GM21390 (cell line): ENCODE measurements around the gene LIFR.
A peak's percentile ranks its signal among the peaks of the same experiment; 100 is the strongest.
"Not testable (repeated sequence)": the region's sequence is repeated elsewhere in the genome, so short reads cannot be mapped to it uniquely, and the experiment has no call there.

ENCODE experiments used
- ATAC-seq: cut with Tn5 transposase; IDR thresholded peaks from one replicate; pipeline ENCODE4 v1.9.1; 2021; ENCODE audit not compliant: unreplicated experiment

The LIFR gene

DNA sequence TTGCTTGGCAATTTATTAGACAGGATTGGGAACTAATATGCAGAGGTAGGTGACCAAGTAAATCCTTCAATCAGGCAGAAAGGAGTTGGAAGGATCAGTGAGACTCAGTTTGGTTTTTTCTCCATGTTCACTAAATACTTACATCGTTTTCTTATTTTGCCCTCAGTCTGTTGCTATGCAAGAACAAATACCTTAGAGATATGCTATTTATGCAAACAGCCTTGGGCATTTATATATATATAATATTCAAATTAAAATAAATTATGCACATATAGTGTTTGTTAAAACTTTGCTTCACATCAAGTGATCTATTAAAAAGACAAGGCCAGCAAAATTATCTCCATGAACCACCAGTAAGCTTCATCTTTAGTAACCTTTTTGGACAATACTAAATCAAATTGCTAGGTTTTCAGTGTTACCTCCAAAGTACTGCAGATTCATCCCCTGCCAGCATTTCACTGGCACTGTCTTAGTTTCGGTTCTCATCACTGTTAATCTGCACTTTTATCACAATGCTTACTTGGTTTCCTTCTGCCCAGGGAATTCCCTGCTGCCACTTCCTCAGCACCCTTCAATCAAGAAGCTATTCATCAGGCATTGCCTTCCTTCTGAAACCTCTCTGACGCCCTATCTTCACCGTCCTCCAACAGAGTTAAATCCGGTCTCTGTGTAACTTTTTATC, 26.0 kb upstream of the LIFR start:
- ATAC-seq: no peak

DNA sequence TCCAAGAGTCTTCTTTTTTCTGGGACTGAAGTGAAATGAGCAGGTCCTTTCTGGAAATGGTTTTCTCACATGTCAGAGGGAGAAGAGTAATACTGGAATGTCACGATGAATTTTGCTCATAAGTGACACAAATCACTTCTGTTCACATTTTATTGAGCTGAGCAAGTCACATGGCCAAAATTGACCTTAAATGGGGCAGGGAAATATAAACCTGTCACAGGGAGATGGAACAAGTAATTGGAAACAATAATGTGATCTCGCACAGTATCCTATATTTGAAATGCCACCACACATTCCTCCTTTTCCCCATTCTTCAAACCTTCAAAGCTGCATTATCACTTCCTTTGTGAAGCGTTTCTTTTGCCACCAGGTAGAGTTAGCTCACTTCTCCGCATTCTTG, 25.2 kb upstream of the LIFR start:
- no peak for ATAC-seq

DNA sequence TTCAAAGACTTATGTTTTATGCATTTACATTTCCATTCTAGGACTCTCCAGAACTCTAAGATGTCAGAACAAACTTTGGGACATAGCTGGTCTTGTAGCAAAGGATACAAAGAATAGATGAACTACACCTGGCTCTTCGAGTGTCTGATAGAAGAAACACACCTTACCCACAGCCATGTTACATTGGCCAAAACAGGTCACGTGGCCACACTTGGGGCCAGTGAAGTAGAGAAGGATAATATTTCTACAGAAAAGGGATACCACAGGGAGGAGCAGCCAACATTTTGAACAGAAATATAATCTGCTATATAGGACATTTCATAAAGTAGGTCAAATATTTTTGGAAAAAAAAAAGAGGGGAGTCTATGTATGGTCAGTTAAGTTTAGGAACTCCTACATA, 22.7 kb upstream of the LIFR start:
- ATAC-seq: no peak

DNA sequence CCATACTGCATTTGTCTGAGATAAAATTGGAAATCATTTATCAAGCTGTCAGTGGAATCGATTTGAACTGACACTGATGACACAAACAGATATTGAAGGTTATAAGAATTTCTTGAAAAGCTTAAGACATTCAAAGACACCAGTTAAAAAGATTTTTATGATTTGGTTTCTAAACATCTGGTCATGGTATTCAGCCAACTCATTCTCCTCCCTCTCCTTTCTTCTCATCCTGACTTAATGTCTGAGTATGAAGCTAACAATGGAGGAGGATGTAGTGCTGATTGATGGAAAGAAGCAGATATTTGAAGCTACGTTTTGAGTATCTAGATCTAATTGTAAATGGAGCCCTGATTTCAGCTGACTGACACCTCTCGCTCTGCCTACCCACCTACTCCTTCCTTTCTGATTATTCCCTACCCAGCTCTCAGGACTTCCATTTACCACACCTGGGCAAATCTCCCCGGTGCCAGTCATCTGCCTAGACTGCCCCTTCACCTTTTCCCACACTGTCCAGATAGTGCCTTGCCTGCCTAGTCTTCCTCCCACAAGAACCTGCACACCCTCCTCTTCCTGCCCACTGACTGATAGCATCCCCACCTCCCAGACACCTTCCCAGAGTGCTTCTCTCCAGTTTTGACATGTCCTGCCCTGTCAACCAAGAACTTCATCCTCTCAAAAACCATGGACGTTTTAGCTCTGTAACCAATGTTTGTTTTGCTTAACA, 20.7 kb upstream of the LIFR start:
- no peak for ATAC-seq

DNA sequence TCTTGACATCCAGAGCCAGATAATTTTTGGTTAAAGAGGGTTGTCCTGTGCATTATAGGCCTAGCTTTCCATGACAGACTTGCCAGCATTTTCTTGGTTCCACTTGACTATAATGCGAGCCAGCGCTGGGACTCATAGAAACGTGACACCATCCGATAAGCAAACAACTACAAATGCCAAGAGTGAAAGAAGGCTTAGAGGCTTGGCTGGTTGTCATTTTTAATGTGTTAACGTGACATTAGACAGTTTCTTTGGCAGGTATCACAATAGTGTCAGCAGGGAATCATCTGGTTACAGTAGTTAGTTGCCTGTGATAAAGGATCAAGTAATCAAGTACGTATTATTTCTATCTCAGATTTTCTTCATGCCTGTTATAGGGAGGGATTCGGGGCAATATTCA, 20.0 kb upstream of the LIFR start:
- ATAC-seq: no peak

DNA sequence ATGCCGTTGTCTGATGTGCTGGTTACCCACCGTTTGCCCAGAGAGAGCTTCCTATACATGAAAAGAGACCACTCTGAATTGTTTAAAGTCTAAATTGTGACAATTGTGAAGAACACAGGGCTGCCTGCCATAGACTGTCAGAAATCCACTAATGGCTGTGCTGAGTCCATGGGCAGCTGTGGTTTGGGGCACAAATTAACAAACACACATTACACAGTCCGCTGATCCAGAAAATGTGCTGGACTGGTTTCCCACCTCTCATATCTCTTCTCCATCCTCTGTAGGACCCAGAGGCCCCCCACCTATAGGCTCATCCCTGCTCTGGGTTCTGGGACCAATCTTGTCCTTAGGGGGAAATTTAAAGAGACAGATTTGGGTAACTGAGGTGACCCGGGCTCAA, 19.0 kb upstream of the LIFR start:
- ATAC-seq: no peak

DNA sequence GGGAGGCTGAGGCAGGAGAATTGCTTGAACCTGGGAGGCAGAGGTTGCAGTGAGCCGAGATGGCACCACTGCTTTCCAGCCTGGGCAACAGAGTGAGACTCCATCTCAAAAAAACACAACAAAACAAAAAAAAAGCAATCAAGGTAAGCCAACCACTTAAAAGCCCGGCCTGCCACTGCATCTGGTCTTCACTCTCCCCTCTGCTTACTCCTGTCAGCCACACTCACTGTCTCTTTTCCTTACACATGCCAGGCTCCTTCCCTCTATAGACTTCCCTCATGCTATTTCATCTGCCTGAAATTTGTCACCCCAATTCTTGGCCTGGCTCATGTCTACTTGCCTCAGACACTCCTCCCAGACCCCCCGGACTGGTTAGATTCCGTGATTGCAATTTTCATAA, 17.6 kb upstream of the LIFR start:
- no peak for ATAC-seq

DNA sequence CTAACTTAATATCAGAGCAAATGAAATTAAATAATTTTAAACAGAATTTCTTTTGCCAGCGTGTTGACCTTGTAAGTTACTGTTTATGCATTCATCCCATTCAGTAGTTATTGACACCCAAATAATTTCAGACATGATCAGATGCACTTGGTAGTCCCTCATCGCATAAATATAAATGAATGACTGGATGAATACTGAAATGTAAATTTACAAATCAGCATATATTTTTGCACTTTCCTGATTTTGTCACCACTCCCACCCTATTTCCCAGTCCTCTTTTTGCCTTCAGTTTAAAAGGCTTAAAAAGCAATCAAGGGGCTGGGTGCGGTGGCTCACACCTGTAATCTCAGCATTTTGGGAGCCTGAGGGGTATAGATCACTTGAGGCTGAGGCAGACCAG, 17.1 kb upstream of the LIFR start:
- ATAC-seq: no peak

DNA sequence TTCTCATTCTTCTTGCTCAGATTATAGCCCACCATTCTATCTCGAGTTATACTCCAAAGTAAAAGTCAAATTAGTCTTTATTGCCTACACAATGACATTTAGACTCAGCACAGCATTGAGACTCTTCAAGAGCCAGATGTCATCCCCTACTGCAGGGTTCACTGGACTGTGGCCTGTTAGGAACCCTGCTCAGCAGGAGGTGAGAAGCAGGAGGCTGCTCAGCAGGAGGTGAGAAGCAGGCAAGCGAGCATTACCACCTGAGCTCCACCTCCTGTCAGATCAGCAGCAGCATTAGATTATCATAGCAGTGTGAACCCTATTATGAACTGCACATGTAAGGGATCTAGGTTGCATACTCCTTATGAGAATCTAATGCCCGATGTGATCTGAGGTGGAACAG, 12.7 kb upstream of the LIFR start:
- ATAC-seq: no peak

DNA sequence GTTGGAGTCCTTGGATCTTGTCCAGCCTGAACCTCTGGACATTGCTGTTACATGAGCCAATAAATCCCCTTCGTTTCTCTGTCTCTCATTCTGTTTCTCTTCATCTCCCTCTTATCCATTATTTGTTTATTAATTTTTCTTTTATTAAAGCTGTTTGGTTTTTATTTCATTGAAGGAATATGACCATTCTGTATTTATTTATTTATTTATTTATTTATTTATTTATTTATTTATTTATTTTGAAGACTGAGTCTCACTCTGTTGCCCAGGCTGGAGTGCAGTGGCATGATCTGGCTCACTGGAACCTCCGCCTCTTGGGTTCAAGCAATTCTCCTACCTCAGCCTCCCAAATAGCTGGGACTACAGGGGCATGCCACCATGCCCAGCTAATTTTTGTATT, 10.9 kb upstream of the LIFR start:
- ATAC-seq: not testable (repeated sequence)

DNA sequence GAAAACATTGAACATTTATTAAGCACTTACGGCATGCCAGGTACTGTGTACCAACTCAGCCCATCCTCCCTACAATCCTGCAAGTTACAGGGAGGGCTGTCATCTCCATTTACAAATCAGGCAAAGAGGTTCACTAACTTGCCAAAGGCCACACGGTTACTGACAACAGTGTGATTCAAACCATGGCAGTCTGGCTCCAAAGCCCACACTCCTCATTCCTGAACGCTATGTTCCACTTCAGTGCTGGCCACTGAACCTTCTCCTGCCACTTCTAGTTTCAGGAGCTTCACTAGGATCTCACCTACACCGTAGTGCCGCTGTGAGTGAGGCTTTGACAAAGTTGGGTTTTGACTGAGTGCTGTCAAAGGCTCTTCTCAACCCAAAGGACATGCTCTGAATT, 7.2 kb upstream of the LIFR start:
- ATAC-seq: no peak

DNA sequence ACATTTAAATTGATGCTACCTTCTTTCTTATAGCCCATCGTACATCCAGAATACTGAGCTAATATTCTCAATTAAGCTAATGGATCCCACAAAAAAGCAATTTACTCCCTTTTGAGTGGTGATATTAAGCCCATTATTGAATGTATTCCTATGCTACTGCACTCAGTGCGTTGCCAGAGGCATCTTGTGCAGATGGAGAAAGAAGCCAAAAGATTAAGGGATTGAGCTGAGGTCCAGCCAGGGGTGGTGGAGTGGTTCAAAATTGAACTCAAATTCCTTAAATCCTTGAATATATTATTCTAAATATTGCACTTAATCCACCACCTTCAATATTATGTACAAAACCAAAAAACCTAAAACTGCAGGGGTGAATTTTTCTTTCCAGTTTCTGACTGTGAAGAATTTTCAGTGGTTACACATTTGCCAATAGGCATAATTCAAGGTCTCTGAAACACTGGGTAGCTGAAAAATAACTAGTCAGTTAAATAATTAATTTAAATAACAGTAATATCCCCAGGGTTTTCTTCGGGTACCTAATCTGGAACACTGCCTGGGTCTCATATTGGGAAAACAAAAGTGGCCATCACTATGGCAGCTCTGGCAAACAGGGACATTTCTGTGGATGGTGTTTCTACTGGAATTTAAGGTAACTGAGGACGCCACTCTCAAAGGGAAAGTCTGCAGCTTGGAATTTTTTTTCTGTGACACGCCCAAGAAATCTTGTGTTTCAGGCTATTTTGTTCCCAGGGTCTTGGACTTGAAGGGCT, 6.2 kb upstream of the LIFR start:
- ATAC-seq: no peak

DNA sequence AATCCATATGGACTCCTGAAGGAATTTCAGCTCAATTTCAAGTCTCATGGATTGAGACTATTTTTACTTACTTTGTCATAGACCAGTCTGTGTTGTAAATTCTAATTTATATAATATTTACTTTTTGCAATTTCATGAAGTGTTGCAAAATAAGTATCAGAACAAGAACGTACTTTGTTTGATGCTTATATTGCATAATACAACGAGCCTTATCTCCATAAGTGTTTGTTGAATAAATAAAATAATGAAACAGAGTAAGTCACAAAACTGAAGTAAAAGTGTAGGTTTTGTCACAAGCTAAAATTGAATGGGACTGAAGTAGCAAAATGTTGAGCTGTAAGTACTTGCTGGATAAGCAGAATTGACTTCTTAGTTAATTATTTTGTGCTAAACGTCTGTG, 3.0 kb upstream of the LIFR start:
- ATAC-seq: no peak

DNA sequence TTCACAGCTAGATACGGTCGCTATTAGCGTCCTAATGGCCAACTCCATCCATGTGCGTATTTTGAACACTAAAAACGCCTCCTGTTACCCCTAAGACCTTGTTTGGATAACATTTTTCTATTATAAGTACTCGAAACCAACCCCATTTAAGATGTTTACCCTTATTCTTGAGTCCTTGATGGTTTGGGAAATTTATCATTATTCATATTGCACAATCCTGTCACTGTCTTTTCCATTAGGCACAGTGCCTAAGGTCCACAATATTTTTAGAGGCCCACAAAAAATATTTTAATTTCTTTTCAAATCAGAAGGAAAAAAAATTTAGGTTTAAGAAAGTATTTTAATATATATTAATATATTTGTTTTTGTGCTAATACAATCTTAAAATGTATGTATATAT, 1.3 kb upstream of the LIFR start:
- no peak for ATAC-seq

DNA sequence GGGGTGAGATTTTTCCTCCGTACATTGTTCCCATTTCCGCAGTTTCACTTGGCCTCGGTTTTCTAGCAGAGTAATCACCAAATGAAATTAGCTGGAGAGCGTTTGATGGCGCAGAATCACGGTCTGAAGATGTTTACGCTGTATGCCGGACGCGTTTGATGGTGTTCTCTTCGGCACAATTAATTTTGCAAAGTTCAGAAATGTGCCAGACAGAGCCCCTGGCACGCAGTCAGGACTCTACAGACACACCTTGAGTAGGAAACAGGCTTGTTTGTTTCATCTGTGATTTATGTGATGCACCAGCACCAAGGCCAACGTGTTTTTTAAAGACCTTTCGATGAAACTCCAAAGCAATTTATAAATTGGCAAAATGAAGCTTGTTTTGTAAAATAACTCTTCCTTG, 863 bp upstream of the LIFR start:
- ATAC-seq: no peak

DNA sequence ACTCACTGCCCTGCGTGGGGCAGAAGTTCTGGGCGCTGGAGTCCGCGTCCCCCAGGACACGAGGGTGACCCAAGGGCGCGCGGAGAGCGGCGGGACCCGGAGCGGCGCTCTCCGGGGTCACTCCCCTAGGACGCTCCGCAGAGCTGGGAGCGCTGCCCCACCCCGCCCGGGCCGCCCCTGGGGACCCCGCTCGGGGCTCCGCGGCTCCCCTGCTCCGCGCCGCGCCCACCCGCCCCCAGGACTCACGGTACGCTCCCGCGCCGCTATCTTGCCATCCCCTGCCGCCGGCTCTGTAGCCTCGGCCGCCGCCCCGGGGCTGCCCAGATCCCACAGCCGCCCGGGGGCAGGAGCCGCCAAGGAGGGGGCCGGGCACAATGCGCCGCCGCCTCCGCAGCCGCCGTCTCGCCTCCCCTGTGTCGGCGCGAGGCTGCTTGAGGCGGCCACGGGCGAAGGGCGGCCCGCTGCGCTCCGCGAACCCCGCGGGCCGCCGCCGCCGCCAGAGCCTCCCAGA, 303 bp downstream of the LIFR start:
- ATAC-seq: peak; percentile 47

DNA sequence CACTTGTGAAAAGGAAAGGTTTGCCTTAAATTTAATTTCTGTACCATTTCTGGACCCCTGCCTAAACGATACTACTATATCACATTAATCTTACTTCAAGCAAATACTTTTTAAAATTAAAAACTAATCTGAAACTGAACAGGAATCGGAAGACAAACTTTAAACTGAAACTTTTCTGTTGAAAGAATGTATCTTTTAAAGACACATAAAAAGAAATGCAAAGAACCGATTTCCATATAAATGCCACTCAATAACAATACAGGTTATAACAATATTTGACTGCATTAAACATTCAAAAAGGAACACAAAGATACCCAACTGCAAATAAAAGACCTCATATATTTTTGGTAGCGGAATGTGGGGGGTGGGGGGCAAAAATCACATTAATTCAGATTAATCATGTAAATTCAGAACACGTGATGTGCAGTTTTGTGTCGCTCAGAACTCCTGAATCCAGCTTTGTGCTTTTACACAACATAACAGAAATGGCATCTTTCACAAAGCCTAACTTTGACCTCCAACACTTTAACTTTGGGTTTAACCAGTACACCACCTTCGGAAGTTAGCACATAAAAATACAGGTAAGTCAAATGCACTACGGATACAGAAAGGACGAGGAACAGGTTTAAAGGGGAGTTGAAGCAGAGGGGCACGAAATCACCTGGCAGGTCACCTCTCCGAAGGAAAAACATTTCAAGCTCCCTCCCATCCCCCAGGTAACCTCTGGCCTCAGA, 925 bp downstream of the LIFR start:
- no peak for ATAC-seq

DNA sequence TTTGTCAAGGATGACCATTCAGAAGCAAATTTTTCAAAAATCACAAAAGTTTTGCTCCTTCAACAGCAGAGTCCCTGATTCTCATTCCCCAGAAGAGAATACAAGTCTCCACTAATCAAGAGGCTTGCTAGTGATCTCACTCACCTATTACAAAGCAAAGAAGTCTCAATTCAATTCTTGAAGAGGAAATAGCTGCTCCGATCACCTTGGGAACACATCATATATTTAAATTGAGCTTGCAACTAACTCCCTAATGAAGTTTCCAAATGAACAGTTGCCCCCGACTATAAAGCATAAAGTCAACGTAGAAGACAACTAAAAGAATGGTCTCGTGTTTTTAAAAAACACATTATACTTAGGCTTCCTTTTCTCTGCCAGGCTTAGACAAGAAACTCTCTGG, 1.6 kb downstream of the LIFR start:
- no peak for ATAC-seq

DNA sequence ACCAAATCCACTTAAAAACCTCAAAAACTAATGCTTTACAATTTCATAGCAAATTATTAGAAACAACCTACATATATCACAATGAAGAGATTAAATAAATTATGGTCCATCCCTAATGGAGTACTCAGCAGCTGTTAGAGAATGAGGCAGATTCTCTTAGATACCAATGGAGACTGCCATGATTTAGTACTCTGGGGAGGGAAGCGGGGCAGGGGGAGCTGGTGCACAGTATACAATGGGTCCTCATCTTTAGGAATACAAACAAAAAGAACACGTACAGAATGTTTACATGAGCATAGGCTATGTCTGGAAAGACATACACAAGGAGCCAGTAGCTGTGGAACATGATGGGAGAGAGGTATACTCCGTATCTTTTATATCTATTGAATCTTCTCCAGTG, 2.0 kb downstream of the LIFR start:
- no peak for ATAC-seq

DNA sequence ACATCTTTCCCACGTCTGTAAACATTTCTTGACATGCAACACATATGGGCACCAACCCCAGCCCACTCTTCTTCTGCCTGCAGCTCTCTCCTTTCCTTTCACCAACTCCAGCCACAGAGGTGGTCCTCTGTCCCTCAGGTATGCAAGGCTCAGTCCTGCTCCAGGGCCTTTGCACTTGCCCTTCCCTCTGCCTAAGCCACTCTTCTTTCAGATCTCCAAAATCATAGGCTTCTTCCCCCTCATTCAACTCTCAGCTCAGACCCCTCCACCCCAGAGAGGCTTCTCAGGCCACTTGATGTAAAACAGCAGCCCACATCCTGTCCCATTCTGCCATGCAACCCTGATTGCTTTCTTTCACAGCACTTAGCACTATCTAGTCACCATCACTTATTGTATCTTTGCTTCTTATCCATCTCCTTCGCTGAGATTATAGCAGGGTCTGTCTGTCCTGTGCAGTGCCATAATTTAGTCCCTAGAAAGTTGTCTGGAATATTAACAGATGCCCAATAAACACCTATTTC, 3.4 kb downstream of the LIFR start:
- ATAC-seq: no peak
